HEK293 (cell line): ENCODE data around the gene FFAR4.
A peak's percentile ranks its signal among the peaks of the same experiment; 100 is the strongest.

Source experiments
- CTCF ChIA-PET: fragments of 350-600 bp; formaldehyde crosslinking; extraction: SDS; loops from one replicate; lab custom pipeline; 2021; ENCODE audit warnings: antibody characterized with exemption; lab: Yijun Ruan, JAX
- POLR2A ChIA-PET: fragments of 300-600 bp; formaldehyde crosslinking; extraction: SDS; loops from one replicate; lab custom pipeline; 2020; ENCODE audit warnings: antibody characterized with exemption, inconsistent platforms; lab: Yijun Ruan, JAX
- H3K27ac ChIP-seq: fragments of 200-500 bp; sonication (Bioruptor generic); 2 replicates; pipeline ENCODE4 v1.5.1; 2014; ENCODE audit warnings: low read depth, low read length, control low read depth, inconsistent platforms; ENCODE audit errors: extremely low read depth
- H3K36me3 ChIP-seq, 2 experiments: fragments of 200-500 bp in 1 of 2; sonication (Bioruptor generic) in 1 of 2; 1 replicate in 1 of 2; 2 replicates in 1 of 2; pipeline ENCODE4 v1.5.1; 2014 to 2017; ENCODE audit warnings: inconsistent platforms in 2 of 2, low read length in 2 of 2; ENCODE audit not compliant: control insufficient read depth in 2 of 2, insufficient read depth in 1 of 2
- H3K4me1 ChIP-seq: fragments of 200-500 bp; sonication (Bioruptor generic); 2 replicates; pipeline ENCODE4 v1.5.1; 2014; ENCODE audit warnings: mild to moderate bottlenecking, low read length, inconsistent platforms; ENCODE audit not compliant: control insufficient read depth, insufficient read depth
- H3K4me3 ChIP-seq: 2 replicates; pipeline ENCODE4 v1.5.1; 2011; ENCODE audit warnings: low read depth, mild to moderate bottlenecking, control low read depth, low read length, moderate library complexity
- H3K9me3 ChIP-seq: fragments of 200-500 bp; sonication (Bioruptor generic); 2 replicates; pipeline ENCODE4 v1.5.1; 2014; ENCODE audit warnings: low read depth, low read length, inconsistent platforms; ENCODE audit not compliant: control insufficient read depth, insufficient read depth
- BCL6B ChIP-seq: fragments of 450-650 bp; formaldehyde crosslinking; IDR thresholded peaks from 2 replicates; pipeline ENCODE4 v1.5.1; 2017; ENCODE audit warnings: missing biosample characterization, missing genetic modification characterization
- EGR2 ChIP-seq: fragments of 450-650 bp; formaldehyde crosslinking; IDR thresholded peaks from 2 replicates; pipeline ENCODE4 v1.5.1; 2016; ENCODE audit warnings: low read depth, missing biosample characterization, missing genetic modification characterization
- HOXC10 ChIP-seq: sonication (generic); formaldehyde crosslinking; IDR thresholded peaks from 2 replicates; pipeline ENCODE4 v1.8.1; 2023; ENCODE audit warnings: mild to moderate bottlenecking, missing genetic modification reagents
- KLF8 ChIP-seq: fragments of 450-650 bp; formaldehyde crosslinking; IDR thresholded peaks from 2 replicates; pipeline ENCODE4 v1.5.1; 2016; ENCODE audit warnings: missing biosample characterization, missing genetic modification characterization
- MYNN ChIP-seq: fragments of 450-650 bp; formaldehyde crosslinking; IDR thresholded peaks from 2 replicates; pipeline ENCODE4 v1.5.1; 2016; ENCODE audit warnings: missing biosample characterization, missing genetic modification characterization, borderline replicate concordance
- REPIN1 ChIP-seq: fragments of 450-650 bp; formaldehyde crosslinking; IDR thresholded peaks from 2 replicates; pipeline ENCODE4 v1.5.1; 2017; ENCODE audit warnings: missing biosample characterization, missing genetic modification characterization, low read depth
- SALL2 ChIP-seq: fragments of 450-650 bp; formaldehyde crosslinking; IDR thresholded peaks from 2 replicates; pipeline ENCODE4 v1.5.0; 2017; ENCODE audit warnings: missing biosample characterization, mild to moderate bottlenecking, missing genetic modification characterization, borderline replicate concordance
- SCRT2 ChIP-seq: fragments of 450-650 bp; formaldehyde crosslinking; IDR thresholded peaks from 2 replicates; pipeline ENCODE4 v1.5.1; 2016; ENCODE audit warnings: missing biosample characterization, missing genetic modification characterization
- YY1 ChIP-seq: fragments of 450-650 bp; formaldehyde crosslinking; IDR thresholded peaks from 2 replicates; pipeline ENCODE4 v1.5.1; 2018; ENCODE audit warnings: missing biosample characterization, missing genetic modification characterization
- ZBTB49 ChIP-seq: fragments of 450-650 bp; formaldehyde crosslinking; IDR thresholded peaks from 2 replicates; pipeline ENCODE4 v1.5.1; 2016; ENCODE audit warnings: missing biosample characterization, missing genetic modification characterization, low read depth
- ZFHX2 ChIP-seq: fragments of 450-650 bp; formaldehyde crosslinking; conservative IDR thresholded peaks from 2 replicates; pipeline ENCODE4 v1.5.1; 2016; ENCODE audit warnings: missing biosample characterization, missing genetic modification characterization
- ZFP69B ChIP-seq: fragments of 450-650 bp; formaldehyde crosslinking; IDR thresholded peaks from 2 replicates; pipeline ENCODE4 v1.5.1; 2016; ENCODE audit warnings: missing biosample characterization, missing genetic modification characterization
- ZNF2 ChIP-seq: fragments of 450-650 bp; formaldehyde crosslinking; IDR thresholded peaks from 2 replicates; pipeline ENCODE4 v1.5.1; 2016; ENCODE audit warnings: missing biosample characterization, missing genetic modification characterization
- ZNF350 ChIP-seq: fragments of 450-650 bp; formaldehyde crosslinking; IDR thresholded peaks from 2 replicates; pipeline ENCODE4 v1.5.0; 2017; ENCODE audit warnings: missing biosample characterization, mild to moderate bottlenecking, missing genetic modification characterization
- ZNF37A ChIP-seq: fragments of 450-650 bp; IDR thresholded peaks from 2 replicates; pipeline ENCODE4 v1.5.1; 2018; ENCODE audit warnings: missing biosample characterization, missing genetic modification characterization
- ZNF391 ChIP-seq: fragments of 450-650 bp; formaldehyde crosslinking; IDR thresholded peaks from 2 replicates; pipeline ENCODE4 v1.5.1; 2016; ENCODE audit warnings: low read depth, missing biosample characterization, missing genetic modification characterization, borderline replicate concordance
- ZNF398 ChIP-seq: fragments of 450-650 bp; formaldehyde crosslinking; IDR thresholded peaks from 2 replicates; pipeline ENCODE4 v1.5.1; 2017; ENCODE audit warnings: missing biosample characterization, missing genetic modification characterization
- ZNF423 ChIP-seq: fragments of 450-650 bp; formaldehyde crosslinking; IDR thresholded peaks from 2 replicates; pipeline ENCODE4 v1.5.1; 2016; ENCODE audit warnings: missing biosample characterization, missing genetic modification characterization
- ZNF544 ChIP-seq: fragments of 450-650 bp; formaldehyde crosslinking; IDR thresholded peaks from 2 replicates; pipeline ENCODE4 v1.5.0; 2017; ENCODE audit warnings: missing biosample characterization, missing genetic modification characterization
- ZNF555 ChIP-seq: fragments of 450-650 bp; formaldehyde crosslinking; conservative IDR thresholded peaks from 2 replicates; pipeline ENCODE4 v1.5.1; 2017; ENCODE audit warnings: missing biosample characterization, mild to moderate bottlenecking, missing genetic modification characterization, inconsistent platforms
- ZNF585B ChIP-seq: fragments of 450-650 bp; formaldehyde crosslinking; IDR thresholded peaks from 2 replicates; pipeline ENCODE4 v1.5.1; 2016; ENCODE audit warnings: missing biosample characterization, missing genetic modification characterization
- ZNF596 ChIP-seq: fragments of 450-650 bp; IDR thresholded peaks from 2 replicates; pipeline ENCODE4 v1.5.0; 2018; ENCODE audit warnings: missing biosample characterization, mild to moderate bottlenecking, missing genetic modification characterization, moderate library complexity
- ZNF624 ChIP-seq: fragments of 450-650 bp; formaldehyde crosslinking; IDR thresholded peaks from 2 replicates; pipeline ENCODE4 v1.5.1; 2017; ENCODE audit warnings: missing biosample characterization, missing genetic modification characterization
- ZNF626 ChIP-seq: fragments of 450-650 bp; sonication (Bioruptor Pico); formaldehyde crosslinking; IDR thresholded peaks from 2 replicates; pipeline ENCODE4 v1.5.1; 2018; ENCODE audit warnings: missing biosample characterization, missing genetic modification characterization, inconsistent platforms
- ZNF658 ChIP-seq: fragments of 450-650 bp; formaldehyde crosslinking; IDR thresholded peaks from 2 replicates; pipeline ENCODE4; 2016; ENCODE audit warnings: missing biosample characterization, missing genetic modification characterization
- ZNF768 ChIP-seq: fragments of 450-650 bp; formaldehyde crosslinking; IDR thresholded peaks from 2 replicates; pipeline ENCODE4 v1.5.1; 2018; ENCODE audit warnings: missing biosample characterization, mild to moderate bottlenecking, missing genetic modification characterization
- ZXDB ChIP-seq: fragments of 450-650 bp; formaldehyde crosslinking; IDR thresholded peaks from 2 replicates; pipeline ENCODE4 v1.5.1; 2016; ENCODE audit warnings: missing biosample characterization, missing genetic modification characterization

The FFAR4 gene

GRCh38 chr10:93580828-93581227 is 14.4 kb downstream of the FFAR4 start:
- CTCF ChIA-PET: no interaction called here
- POLR2A ChIA-PET: no interaction called here
- peak; percentile 58; the same call in 1 of the 2 replicates for TF ChIP-seq SCRT2 (tag by site-specific recombination)
- no peak for TF ChIP-seq ZNF658 (tag by site-specific recombination)
- no peak for TF ChIP-seq ZNF596
- TF ChIP-seq ZNF2: no peak
- TF ChIP-seq ZNF626 (tag by site-specific recombination): no peak
- peak; percentile 83 for TF ChIP-seq MYNN
- TF ChIP-seq ZNF37A (tag by site-specific recombination): no peak
- TF ChIP-seq YY1 (tag by site-specific recombination): no peak
- no peak for TF ChIP-seq ZNF555 (tag by site-specific recombination)
- no peak for TF ChIP-seq ZNF423 (tag by site-specific recombination)
- TF ChIP-seq HOXC10 (CRISPR knock-in tag): no peak
- no peak for TF ChIP-seq ZNF768 (tag by site-specific recombination)
- peak; percentile 32; the same call in 1 of the 2 replicates for TF ChIP-seq ZFHX2 (tag by site-specific recombination)
- TF ChIP-seq ZFP69B (tag by site-specific recombination): no peak
- TF ChIP-seq ZNF391: no peak
- TF ChIP-seq ZNF624 (tag by site-specific recombination): no peak
- peak; percentile 36; the same call in 1 of the 2 replicates for TF ChIP-seq EGR2 (tag by site-specific recombination)
- no peak for TF ChIP-seq ZNF350 (tag by site-specific recombination)
- TF ChIP-seq ZNF398: no peak
- no peak for TF ChIP-seq ZNF544 (tag by site-specific recombination)
- TF ChIP-seq ZXDB (tag by site-specific recombination): no peak
- no peak for TF ChIP-seq KLF8 (tag by site-specific recombination)
- no peak for TF ChIP-seq ZBTB49
- TF ChIP-seq REPIN1 (tag by site-specific recombination): no peak
- no peak for TF ChIP-seq ZNF585B (tag by site-specific recombination)
- TF ChIP-seq BCL6B: no peak
- no peak for TF ChIP-seq SALL2 (tag by site-specific recombination)
- Histone ChIP-seq H3K9me3 (no peaks in the 10 kb centered on the region), H3K36me3 (no peaks in the 10 kb centered on the region), H3K4me3 (no peak overlapping the region), H3K4me1 (no peaks in the 10 kb centered on the region), H3K27ac (no peak overlapping the region)
